ENCODE measurements around the gene HTD2.
"Not testable (repeated sequence)": the region's sequence is repeated elsewhere in the genome, so short reads cannot be mapped to it uniquely, and the experiment has no call there.

Gene HTD2

DNA sequence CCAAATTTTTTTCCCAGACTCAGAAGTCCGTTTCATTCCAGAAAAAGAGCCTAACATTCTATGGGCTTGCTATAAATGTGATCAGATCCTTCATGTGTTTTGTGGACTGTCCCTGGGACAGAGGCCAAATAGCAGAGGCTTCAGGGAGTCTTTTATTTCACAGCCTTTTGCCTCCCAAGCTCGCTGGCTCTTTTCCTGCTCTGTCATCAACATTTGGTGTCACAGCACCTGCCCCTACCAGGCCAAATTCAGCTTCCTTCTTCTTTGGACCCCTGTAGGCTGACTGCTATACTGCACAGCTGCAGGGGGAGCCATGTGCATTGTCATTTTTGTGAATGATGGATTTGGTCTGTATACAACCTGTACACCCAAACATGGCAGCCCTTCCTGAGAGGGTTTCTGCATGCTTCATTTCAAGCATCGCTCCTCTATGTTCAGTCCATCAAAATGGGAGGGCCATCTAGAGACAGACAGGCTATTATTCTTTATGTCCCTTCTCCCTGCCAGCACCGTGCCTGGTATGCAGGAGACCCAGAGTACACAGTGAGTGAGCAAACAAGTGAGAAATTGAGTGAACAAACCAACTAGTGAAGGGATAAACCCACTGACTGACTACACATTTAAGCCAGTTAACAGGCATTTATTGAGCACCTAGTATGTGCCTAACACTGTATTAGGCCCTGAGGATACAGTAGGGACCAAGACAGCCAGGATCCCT, 18.1 kb upstream of the HTD2 start:
- Histone ChIP-seq H3K4me2 (no peak overlapping the region), H3K4me3 (no peak overlapping the region), H3K36me3 (peaks cover 0 to 51% (median 21%) of the 10 kb centered on the region in 11 experiments; a peak in 17 of 22 replicates), H3K27ac (no peak overlapping the region), H4K20me1 (no peaks in the 10 kb centered on the region), H3K9ac (no peak overlapping the region), H3K4me1 (peaks cover 0 to 4% (median 0%) of the 10 kb centered on the region in 10 experiments; a peak in 1 of 20 replicates), H3K27me3 (no peaks in the 10 kb centered on the region), H3K9me3 (replicated peaks in 1 of 11) (peaks cover 0 to 12% (median 6%) of the 10 kb centered on the region in 11 experiments; a peak in 12 of 22 replicates)
- no peak for TF ChIP-seq Cebpa-rat (IDR thresholded peaks at IDR 0.05)

DNA sequence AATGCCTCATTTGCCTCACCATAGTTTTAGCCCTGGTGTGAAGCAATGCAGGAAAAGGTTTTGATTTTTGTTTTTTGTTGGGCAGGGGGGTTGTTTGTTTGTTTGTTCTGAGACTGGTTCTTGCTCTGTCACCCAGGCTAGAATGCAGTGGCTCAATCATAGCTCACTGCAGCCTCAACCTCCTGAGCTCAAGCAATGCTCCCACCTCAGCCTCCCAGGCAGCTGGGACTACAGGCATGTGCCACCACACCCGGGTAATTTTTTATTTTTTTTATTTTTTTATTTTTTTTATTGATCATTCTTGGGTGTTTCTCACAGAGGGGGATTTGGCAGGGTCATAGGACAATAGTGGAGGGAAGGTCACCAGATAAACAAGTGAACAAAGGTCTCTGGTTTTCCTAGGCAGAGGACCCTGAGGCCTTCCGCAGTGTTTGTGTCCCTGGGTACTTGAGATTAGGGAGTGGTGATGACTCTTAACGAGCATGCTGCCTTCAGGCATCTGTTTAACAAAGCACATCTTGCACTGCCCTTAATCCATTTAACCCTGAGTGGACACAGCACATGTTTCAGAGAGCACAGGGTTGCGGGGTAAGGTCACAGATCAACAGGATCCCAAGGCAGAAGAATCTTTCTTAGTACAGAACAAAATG, 17.2 kb upstream of the HTD2 start:
- not testable (repeated sequence) for H4K20me1 ChIP-seq, H3K4me1 ChIP-seq, H3K4me2 ChIP-seq, H3K4me3 ChIP-seq, H3K9ac ChIP-seq, H3K27ac ChIP-seq, H3K27me3 ChIP-seq
- Histone ChIP-seq H3K36me3 (peaks cover 0 to 48% (median 21%) of the 10 kb centered on the region in 11 experiments; a peak in 17 of 22 replicates), H3K9me3 (replicated peaks in 1 of 11) (peaks cover 0 to 12% (median 6%) of the 10 kb centered on the region in 11 experiments; a peak in 12 of 22 replicates)

DNA sequence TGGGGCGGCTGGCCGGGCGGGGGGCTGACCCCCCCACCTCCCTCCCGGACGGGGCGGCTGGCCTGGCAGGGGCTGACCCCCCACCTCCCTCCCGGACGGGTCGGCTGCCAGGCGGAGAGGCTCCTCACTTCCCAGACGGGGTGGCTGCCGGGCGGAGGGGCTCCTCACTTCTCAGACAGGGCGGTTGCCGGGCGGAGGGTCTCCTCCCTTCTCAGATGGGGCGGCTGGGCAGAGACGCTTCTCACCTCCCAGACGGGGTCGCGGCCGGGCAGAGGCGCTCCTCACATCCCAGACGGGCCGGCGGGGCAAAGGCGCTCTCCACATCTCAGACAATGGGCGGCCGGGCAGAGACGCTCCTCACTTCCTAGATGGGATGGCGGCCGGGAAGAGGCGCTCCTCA, 15.9 kb upstream of the HTD2 start:
- H3K9ac ChIP-seq, H3K27me3 ChIP-seq, H3K4me1 ChIP-seq, H3K4me2 ChIP-seq, H3K27ac ChIP-seq, H3K4me3 ChIP-seq, H4K20me1 ChIP-seq: not testable (repeated sequence)
- Histone ChIP-seq H3K9me3 (replicated peaks in 1 of 11) (peaks cover 4 to 13% (median 8%) of the 10 kb centered on the region in 11 experiments; a peak in 15 of 22 replicates), H3K36me3 (peaks cover 0 to 43% (median 17%) of the 10 kb centered on the region in 11 experiments; a peak in 16 of 22 replicates)

GRCh38 chr3:58291671-58292338, 14.5 kb upstream of the HTD2 start:
- Histone ChIP-seq H3K4me3 (no peak overlapping the region), H3K27me3 (no peaks in the 10 kb centered on the region), H3K9me3 (replicated peaks in 1 of 11) (peaks cover 4 to 14% (median 9%) of the 10 kb centered on the region in 11 experiments; a peak in 15 of 22 replicates), H3K4me2 (no peak overlapping the region), H4K20me1 (no peaks in the 10 kb centered on the region), H3K27ac (no peak overlapping the region), H3K36me3 (peaks cover 0 to 32% (median 13%) of the 10 kb centered on the region in 11 experiments; a peak in 14 of 22 replicates), H3K4me1 (no peaks in the 10 kb centered on the region), H3K9ac (no peak overlapping the region)
- TF ChIP-seq Cebpa-rat (IDR thresholded peaks at IDR 0.05) = no peak

- H3K4me3 ChIP-seq = no peak overlapping the region
- no peaks in the 10 kb centered on the region for H4K20me1 ChIP-seq
- H3K9ac ChIP-seq = no peak overlapping the region
- peaks cover 0 to 22% (median 10%) of the 10 kb centered on the region in 11 experiments; a peak in 10 of 22 replicates for H3K36me3 ChIP-seq
- no peak overlapping the region for H3K4me2 ChIP-seq
- no peaks in the 10 kb centered on the region for H3K4me1 ChIP-seq
- peaks cover 4 to 14% (median 9%) of the 10 kb centered on the region in 11 experiments; a peak in 15 of 22 replicates for H3K9me3 ChIP-seq (replicated peaks in 1 of 11)
- no peak overlapping the region for H3K27ac ChIP-seq
- H3K27me3 ChIP-seq = no peaks in the 10 kb centered on the region
- no peak for TF ChIP-seq Cebpa-rat (IDR thresholded peaks at IDR 0.05)
Observed at GRCh38 chr3:58292866-58293265, 13.5 kb upstream of the HTD2 start.

DNA sequence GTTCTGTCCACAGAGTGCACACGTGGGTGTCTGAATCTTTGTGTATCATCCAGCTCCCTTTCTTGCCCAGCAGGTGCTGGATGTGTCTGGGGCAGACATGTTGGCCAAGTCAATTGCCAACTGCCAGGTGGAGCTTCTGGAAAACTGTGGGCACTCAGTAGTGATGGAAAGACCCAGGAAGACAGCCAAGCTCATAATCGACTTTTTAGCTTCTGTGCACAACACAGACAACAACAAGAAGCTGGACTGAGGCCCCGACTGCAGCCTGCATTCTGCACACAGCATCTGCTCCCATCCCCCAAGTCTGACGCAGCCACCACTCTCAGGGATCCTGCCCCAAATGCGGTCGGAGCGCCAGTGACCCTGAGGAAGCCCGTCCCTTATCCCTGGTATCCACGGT, 12.8 kb upstream of the HTD2 start:
- H3K27ac ChIP-seq = no peak overlapping the region
- H3K9me3 ChIP-seq (replicated peaks in 1 of 11) = peaks cover 4 to 14% (median 9%) of the 10 kb centered on the region in 11 experiments; a peak in 15 of 22 replicates
- no peaks in the 10 kb centered on the region for H3K27me3 ChIP-seq
- H3K4me2 ChIP-seq = no peak overlapping the region
- H4K20me1 ChIP-seq = no peaks in the 10 kb centered on the region
- H3K4me3 ChIP-seq = no peak overlapping the region
- no peak for TF ChIP-seq Cebpa-rat (IDR thresholded peaks at IDR 0.05)
- peaks cover 0 to 15% (median 5%) of the 10 kb centered on the region in 11 experiments; a peak in 10 of 22 replicates for H3K36me3 ChIP-seq
- no peak overlapping the region for H3K9ac ChIP-seq
- H3K4me1 ChIP-seq = no peaks in the 10 kb centered on the region

GRCh38 chr3:58296269-58296668, 10.1 kb upstream of the HTD2 start:
- H3K9ac ChIP-seq = no peak overlapping the region
- peaks cover 0 to 10% (median 0%) of the 10 kb centered on the region in 11 experiments; a peak in 2 of 22 replicates for H3K36me3 ChIP-seq
- no peak for TF ChIP-seq Cebpa-rat (IDR thresholded peaks at IDR 0.05)
- H3K4me2 ChIP-seq = no peak overlapping the region
- no peaks in the 10 kb centered on the region for H4K20me1 ChIP-seq
- H3K4me1 ChIP-seq = no peaks in the 10 kb centered on the region
- no peaks in the 10 kb centered on the region for H3K27me3 ChIP-seq
- H3K4me3 ChIP-seq = no peak overlapping the region
- peaks cover under 1 to 14% (median 5%) of the 10 kb centered on the region in 11 experiments; a peak in 16 of 22 replicates for H3K9me3 ChIP-seq (replicated peaks in 1 of 11)
- no peak overlapping the region for H3K27ac ChIP-seq

- no peak for TF ChIP-seq Cebpa-rat (IDR thresholded peaks at IDR 0.05)
- no peak overlapping the region for H3K4me3 ChIP-seq
- H3K27me3 ChIP-seq = no peaks in the 10 kb centered on the region
- no peak overlapping the region for H3K9ac ChIP-seq
- H3K4me2 ChIP-seq = no peak overlapping the region
- H3K27ac ChIP-seq = no peak overlapping the region
- no peaks in the 10 kb centered on the region for H4K20me1 ChIP-seq
- H3K36me3 ChIP-seq = peaks cover 0 to 9% (median 0%) of the 10 kb centered on the region in 11 experiments; a peak in 2 of 22 replicates
- no peaks in the 10 kb centered on the region for H3K4me1 ChIP-seq
- H3K9me3 ChIP-seq (replicated peaks in 1 of 11) = peaks cover 6 to 20% (median 11%) of the 10 kb centered on the region in 11 experiments; a peak in 18 of 22 replicates
Observed at GRCh38 chr3:58296843-58297242, 9.5 kb upstream of the HTD2 start.

GRCh38 chr3:58298190-58298589, 8.1 kb upstream of the HTD2 start:
- H3K27me3 ChIP-seq = no peaks in the 10 kb centered on the region
- H3K9ac ChIP-seq = no peak overlapping the region
- no peak overlapping the region for H3K27ac ChIP-seq
- no peak overlapping the region for H3K4me3 ChIP-seq
- H3K4me2 ChIP-seq = no peak overlapping the region
- no peaks in the 10 kb centered on the region for H4K20me1 ChIP-seq
- H3K4me1 ChIP-seq = no peaks in the 10 kb centered on the region
- no peak for TF ChIP-seq Cebpa-rat (IDR thresholded peaks at IDR 0.05)
- H3K9me3 ChIP-seq (replicated peaks in 1 of 11) = peaks cover 8 to 24% (median 12%) of the 10 kb centered on the region in 11 experiments; a peak in 18 of 22 replicates
- peaks cover 0 to 8% (median 0%) of the 10 kb centered on the region in 11 experiments; a peak in 1 of 22 replicates for H3K36me3 ChIP-seq
